ENCODE measurements around the gene BCKDHA. TPM values are rescaled to one million over a fixed set of nuclear protein-coding genes. Genes with fewer than 3 reads are reported as not detected.
"Not testable (repeated sequence)": the region's sequence is repeated elsewhere in the genome, so short reads cannot be mapped to it uniquely, and the experiment has no call there.

Gene BCKDHA
- total RNA-seq, 4 donors from 2014 or later = 80.8 to 115 (median 84.1) TPM

DNA sequence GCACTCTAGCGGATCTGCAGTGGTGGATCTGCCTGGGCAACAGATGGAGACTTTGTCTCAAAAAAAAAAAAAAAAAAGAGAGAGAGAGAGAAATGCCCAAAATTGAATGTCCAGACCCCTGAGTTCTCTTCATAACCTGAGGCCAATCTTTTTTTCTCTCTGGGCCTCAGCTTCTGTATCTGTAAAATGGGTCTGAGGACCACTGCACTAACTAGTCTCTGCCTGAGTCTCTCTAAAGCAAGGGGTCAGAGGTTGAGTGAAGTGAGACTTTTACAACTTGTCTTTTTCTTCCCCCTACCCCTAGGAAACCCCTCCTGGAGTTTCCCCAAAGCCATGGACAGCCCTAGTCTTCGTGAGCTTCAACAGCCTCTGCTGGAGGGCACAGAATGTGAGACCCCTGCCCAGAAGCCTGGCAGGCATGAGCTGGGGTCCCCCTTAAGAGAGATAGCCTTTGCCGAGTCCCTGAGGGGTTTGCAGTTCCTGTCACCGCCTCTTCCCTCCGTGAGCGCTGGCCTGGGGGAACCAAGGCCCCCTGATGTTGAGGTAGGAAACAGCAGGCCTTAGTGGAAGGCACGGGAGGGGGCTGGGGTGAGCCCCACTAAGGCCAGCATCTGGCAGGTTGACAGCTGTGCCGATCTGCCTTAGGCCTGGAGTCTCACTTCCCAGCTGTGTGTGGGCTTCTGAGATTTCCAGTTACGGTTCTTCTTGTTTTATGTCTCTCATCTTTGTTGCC, 19.5 kb upstream of the BCKDHA start:
- DNase-seq (no peak), ATAC-seq (no peak)
- in situ Hi-C loops (cut with MboI; ENCODE audit: low sequenced_read_pairs in 4 of 4) (no loop called here), intact Hi-C loops (cut with DNase I; ENCODE audit: low total_unique reads) (no loop called here)
- Histone ChIP-seq H3K4me1 (peaks cover 9 to 18% of the 10 kb centered on the region in 2 donors), H3K36me3 (peaks cover 0 to 5% of the 10 kb centered on the region in 2 donors), H3K9me3 (no peaks in the 10 kb centered on the region), H3K27ac (no peak overlapping the region), H3K27me3 (peaks cover 0 to 15% (median 5%) of the 10 kb centered on the region in 3 donors), H3K4me3 (no peak overlapping the region)
- TF ChIP-seq, protein P1, sequence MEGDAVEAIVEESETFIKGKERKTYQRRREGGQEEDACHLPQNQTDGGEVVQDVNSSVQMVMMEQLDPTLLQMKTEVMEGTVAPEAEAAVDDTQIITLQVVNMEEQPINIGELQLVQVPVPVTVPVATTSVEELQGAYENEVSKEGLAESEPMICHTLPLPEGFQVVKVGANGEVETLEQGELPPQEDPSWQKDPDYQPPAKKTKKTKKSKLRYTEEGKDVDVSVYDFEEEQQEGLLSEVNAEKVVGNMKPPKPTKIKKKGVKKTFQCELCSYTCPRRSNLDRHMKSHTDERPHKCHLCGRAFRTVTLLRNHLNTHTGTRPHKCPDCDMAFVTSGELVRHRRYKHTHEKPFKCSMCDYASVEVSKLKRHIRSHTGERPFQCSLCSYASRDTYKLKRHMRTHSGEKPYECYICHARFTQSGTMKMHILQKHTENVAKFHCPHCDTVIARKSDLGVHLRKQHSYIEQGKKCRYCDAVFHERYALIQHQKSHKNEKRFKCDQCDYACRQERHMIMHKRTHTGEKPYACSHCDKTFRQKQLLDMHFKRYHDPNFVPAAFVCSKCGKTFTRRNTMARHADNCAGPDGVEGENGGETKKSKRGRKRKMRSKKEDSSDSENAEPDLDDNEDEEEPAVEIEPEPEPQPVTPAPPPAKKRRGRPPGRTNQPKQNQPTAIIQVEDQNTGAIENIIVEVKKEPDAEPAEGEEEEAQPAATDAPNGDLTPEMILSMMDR (IDR thresholded peaks at IDR 0.05 in 4 of 5, conservative IDR thresholded peaks at IDR 0.05 in 1 of 5) = no peak
- no peak for TF ChIP-seq POLR2A (IDR thresholded peaks at IDR 0.05)

DNA sequence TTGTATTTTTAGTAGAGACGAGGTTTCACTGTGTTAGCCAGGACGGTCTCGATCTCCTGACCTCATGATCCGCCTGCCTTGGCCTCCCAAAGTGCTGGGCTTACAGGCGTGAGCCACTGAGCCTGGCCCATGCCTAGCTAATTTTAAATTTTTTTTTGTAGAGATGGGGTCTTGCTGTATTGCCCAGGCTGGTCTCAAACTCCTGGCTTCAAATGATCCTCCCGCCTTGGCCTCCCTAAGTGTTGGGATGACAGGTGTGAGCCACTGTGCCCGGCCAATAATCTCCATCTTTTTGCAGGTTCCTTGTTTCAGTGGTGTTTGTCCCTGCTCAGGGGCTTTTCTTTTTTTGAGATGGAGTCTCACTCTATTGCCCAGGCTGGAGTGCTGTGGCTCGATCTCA, 16.1 kb upstream of the BCKDHA start:
- intact Hi-C loops (cut with DNase I; ENCODE audit: low total_unique reads) = not testable (repeated sequence)

DNA sequence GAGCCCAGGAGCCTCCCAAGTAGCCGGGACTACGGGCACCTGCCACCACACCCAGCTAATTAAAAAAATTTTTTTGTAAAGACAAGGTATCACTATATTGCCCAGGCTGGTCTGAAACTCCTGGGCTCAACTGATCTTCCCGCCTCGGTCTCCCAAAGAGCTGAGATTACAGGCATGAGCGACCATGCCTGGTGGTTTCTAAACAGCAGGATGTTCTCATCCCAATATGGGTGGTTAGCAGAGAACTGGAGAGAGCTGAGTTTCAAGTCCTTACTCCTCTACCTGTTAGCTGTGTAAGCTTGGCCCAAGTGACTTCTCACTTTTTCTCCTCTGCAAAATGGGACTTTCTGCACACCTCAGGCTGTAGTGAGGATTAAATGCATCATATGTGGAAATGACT, 13.3 kb upstream of the BCKDHA start:
- H3K27ac ChIP-seq = no peak overlapping the region
- peaks cover 0 to 38% of the 10 kb centered on the region in 2 donors for H3K36me3 ChIP-seq
- H3K4me1 ChIP-seq = peaks cover 0 to 2% of the 10 kb centered on the region in 2 donors
- intact Hi-C loops (cut with DNase I; ENCODE audit: low total_unique reads) = no loop called here
- H3K9me3 ChIP-seq = no peaks in the 10 kb centered on the region
- in situ Hi-C loops (cut with MboI; ENCODE audit: low sequenced_read_pairs in 4 of 4) = no loop called here
- no peaks in the 10 kb centered on the region for H3K27me3 ChIP-seq
- H3K4me3 ChIP-seq = no peak overlapping the region
- ATAC-seq = no peak
- TF ChIP-seq, protein P1 (IDR thresholded peaks at IDR 0.05 in 4 of 5, conservative IDR thresholded peaks at IDR 0.05 in 1 of 5) = no peak
- TF ChIP-seq POLR2A (IDR thresholded peaks at IDR 0.05) = no peak
- no peak for DNase-seq

More for the DNA sequence above, 16.1 kb upstream of the BCKDHA start:
- H3K9me3 ChIP-seq; H3K27me3 ChIP-seq; ATAC-seq; H3K27ac ChIP-seq; H3K4me3 ChIP-seq; in situ Hi-C loops (cut with MboI; ENCODE audit: low sequenced_read_pairs in 4 of 4); H3K4me1 ChIP-seq; DNase-seq: not testable (repeated sequence)
- H3K36me3 ChIP-seq = peaks cover 0 to 12% of the 10 kb centered on the region in 2 donors

GRCh38 chr19:41386442-41386841, 11.2 kb upstream of the BCKDHA start:
- Histone ChIP-seq H3K27ac (no peak overlapping the region), H3K4me1 (no peaks in the 10 kb centered on the region), H3K36me3 (peaks cover 0 to 59% of the 10 kb centered on the region in 2 donors), H3K4me3 (no peak overlapping the region), H3K27me3 (no peaks in the 10 kb centered on the region), H3K9me3 (no peaks in the 10 kb centered on the region)
- intact Hi-C loops (cut with DNase I; ENCODE audit: low total_unique reads) (no loop called here), in situ Hi-C loops (cut with MboI; ENCODE audit: low sequenced_read_pairs in 4 of 4) (no loop called here)
- no peak for TF ChIP-seq POLR2A (IDR thresholded peaks at IDR 0.05)
- TF ChIP-seq, protein P1 (IDR thresholded peaks at IDR 0.05 in 4 of 5, conservative IDR thresholded peaks at IDR 0.05 in 1 of 5) = no peak
- ATAC-seq (no peak), DNase-seq (no peak)

GRCh38 chr19:41391618-41392017, 6.0 kb upstream of the BCKDHA start:
- DNase-seq = no peak
- Histone ChIP-seq H3K9me3 (no peaks in the 10 kb centered on the region), H3K4me1 (peaks cover 4 to 11% of the 10 kb centered on the region in 2 donors), H3K36me3 (peaks cover 0 to 51% of the 10 kb centered on the region in 2 donors), H3K27me3 (no peaks in the 10 kb centered on the region), H3K27ac (no peak overlapping the region), H3K4me3 (no peak overlapping the region)
- in situ Hi-C loops (cut with MboI; ENCODE audit: low sequenced_read_pairs in 4 of 4) = no loop called here
- intact Hi-C loops (cut with DNase I; ENCODE audit: low total_unique reads) = no loop called here
- no peak for ATAC-seq
- TF ChIP-seq, protein P1 (IDR thresholded peaks at IDR 0.05 in 4 of 5, conservative IDR thresholded peaks at IDR 0.05 in 1 of 5) = no peak
- no peak for TF ChIP-seq POLR2A (IDR thresholded peaks at IDR 0.05)

All from gastrocnemius medialis (tissue), 4 donors.